Activated naive CD8-positive, alpha-beta T cell treated with anti-CD3 and anti-CD28 coated beads for 36 hours (primary cell): Measurements from ENCODE around the gene AHSG. TPM values are rescaled to one million over a fixed set of nuclear protein-coding genes. Genes with fewer than 3 reads are reported as not detected.
"Not testable (repeated sequence)": the region's sequence is repeated elsewhere in the genome, so short reads cannot be mapped to it uniquely, and the experiment has no call there.

Experiments used
- DNase-seq: peaks from one replicate; pipeline ENCODE4 v3.0.0; 2021
- H3K27ac Mint-ChIP-seq: one replicate; pipeline ENCODE4 v1.8.0; 2022; ENCODE audit warnings: mild to moderate bottlenecking, moderate library complexity, mixed read lengths
- H3K27me3 Mint-ChIP-seq: one replicate; pipeline ENCODE4 v1.8.0; 2022; ENCODE audit warnings: mild to moderate bottlenecking, mixed read lengths
- H3K36me3 Mint-ChIP-seq: one replicate; pipeline ENCODE4 v1.8.0; 2021; ENCODE audit warnings: mild to moderate bottlenecking, mixed read lengths
- H3K4me1 Mint-ChIP-seq: one replicate; pipeline ENCODE4 v1.8.0; 2021; ENCODE audit warnings: mixed read lengths
- H3K4me3 Mint-ChIP-seq: one replicate; pipeline ENCODE4 v1.8.0; 2022; ENCODE audit warnings: mild to moderate bottlenecking, moderate library complexity, mixed read lengths
- H3K9me3 Mint-ChIP-seq: one replicate; pipeline ENCODE4 v1.8.0; 2022; ENCODE audit warnings: mixed read lengths
- total RNA-seq, 2 experiments: library from RNA; stranded (reverse); gene quantifications; one replicate each; pipeline ENCODE4 v1.2.3, GENCODE V29; 2021

Gene AHSG
- total RNA-seq, 2 experiments from 2014 or later, result not detected

DNA sequence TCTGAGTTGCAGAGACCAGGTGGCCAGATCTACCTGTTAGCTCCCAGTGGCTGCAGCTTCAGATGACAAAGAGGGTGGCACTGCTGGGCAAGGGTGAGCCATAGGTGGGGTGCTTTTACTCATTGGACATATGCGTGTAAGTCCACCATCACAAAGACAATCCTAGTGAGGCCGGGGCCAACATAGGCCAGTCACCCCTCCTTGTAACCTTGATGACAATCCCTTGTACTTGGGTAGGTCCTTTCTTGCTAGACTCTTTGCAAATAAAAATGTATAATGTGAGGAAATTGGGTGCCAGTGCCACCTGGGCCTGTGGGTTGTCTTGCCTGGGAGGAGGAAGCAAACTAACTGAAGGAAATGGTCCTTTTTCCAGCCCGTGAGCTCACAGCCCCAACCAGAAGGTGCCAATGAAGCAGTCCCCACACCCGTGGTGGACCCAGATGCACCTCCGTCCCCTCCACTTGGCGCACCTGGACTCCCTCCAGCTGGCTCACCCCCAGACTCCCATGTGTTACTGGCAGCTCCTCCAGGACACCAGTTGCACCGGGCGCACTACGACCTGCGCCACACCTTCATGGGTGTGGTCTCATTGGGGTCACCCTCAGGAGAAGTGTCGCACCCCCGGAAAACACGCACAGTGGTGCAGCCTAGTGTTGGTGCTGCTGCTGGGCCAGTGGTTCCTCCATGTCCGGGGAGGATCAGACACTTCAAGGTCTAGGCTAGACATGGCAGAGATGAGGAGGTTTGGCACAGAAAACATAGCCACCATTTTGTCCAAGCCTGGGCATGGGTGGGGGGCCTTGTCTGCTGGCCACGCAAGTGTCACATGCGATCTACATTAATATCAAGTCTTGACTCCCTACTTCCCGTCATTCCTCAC lies 7.6 kb downstream of the AHSG start:
- peaks cover 13% of the 10 kb centered on the region for H3K4me1 Mint-ChIP-seq

DNA sequence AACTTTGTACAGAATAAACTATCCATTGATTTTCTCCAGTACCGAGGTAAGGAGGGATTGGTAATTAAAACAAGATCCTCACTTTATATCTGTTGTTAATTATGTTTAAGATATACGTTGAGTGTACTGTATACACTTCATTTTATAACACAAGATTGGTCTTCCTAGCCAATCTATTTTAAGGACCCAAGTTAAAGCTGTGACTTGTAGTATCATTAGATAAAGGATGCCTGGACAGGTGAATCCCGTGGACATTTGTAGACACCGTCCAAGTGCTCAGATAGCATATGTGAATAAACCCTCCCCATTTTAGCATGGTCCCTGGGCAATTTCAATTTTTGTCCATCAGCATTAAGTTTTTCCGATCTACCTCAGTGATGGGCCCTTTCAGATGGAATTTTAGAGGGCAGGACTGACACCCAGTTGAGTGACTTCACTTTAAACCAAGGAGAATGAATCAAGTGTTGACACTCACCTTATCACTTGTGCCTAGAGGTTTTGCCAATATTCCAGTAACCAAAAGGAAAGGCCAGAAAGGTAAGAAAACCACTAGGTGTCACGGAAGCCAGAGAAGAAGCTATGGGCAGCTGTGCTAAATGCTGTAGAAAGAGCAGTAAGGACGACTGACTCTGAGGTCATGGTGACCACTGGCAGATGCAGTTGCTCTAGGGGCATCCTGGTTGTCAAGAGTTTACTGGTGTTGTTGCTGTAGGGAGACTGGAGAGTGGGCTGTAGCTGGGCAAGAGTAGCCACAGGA lies 9.2 kb downstream of the AHSG start:
- Mint-ChIP-seq H3K27me3 (peaks cover 24% of the 10 kb centered on the region), H3K4me1 (peaks cover 5% of the 10 kb centered on the region), H3K4me3 (no peak overlapping the region), H3K27ac (no peak overlapping the region), H3K9me3 (no peaks in the 10 kb centered on the region), H3K36me3 (no peaks in the 10 kb centered on the region)
- DNase-seq, result no peak

More for the DNA sequence above, 7.6 kb downstream of the AHSG start:
- Mint-ChIP-seq H3K36me3 (no peaks in the 10 kb centered on the region), H3K27me3 (peaks cover 24% of the 10 kb centered on the region), H3K4me3 (no peak overlapping the region), H3K9me3 (no peaks in the 10 kb centered on the region), H3K27ac (no peak overlapping the region)
- DNase-seq, result no peak

DNA sequence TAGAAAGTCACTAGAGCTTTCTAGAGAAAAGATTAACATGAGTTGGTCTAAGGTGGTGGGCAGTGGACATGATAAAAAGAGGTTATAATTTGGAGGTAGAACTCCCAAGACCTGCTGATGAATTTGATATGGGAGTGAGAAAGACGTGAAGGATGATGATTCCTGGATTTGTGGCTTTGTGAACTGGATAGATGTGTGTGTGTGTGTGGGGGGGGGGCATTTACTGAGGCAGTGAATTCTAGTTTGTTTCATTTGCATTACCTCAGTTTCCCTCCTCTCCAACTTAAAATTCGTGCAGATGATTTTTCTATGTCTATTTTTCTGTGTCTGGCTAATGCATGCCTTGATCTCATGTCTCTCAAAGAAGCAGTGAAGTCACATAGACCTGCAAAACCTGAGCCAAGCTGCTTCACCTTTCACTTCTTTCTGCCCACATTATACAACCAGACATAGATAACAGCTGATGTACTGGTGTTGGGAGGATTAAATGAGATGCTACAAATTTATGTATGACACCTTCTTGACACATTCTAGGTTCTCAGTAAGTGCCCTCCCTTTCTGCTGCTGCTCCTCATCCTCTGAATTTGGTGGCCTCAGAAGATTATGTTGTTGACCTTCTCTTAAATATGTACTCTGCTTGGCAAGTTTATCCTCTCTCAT lies 9.9 kb downstream of the AHSG start:
- Mint-ChIP-seq H3K27me3 (peaks cover 16% of the 10 kb centered on the region), H3K4me3 (no peak overlapping the region), H3K9me3 (no peaks in the 10 kb centered on the region), H3K27ac (no peak overlapping the region), H3K4me1 (no peaks in the 10 kb centered on the region), H3K36me3 (no peaks in the 10 kb centered on the region)
- no peak for DNase-seq

DNA sequence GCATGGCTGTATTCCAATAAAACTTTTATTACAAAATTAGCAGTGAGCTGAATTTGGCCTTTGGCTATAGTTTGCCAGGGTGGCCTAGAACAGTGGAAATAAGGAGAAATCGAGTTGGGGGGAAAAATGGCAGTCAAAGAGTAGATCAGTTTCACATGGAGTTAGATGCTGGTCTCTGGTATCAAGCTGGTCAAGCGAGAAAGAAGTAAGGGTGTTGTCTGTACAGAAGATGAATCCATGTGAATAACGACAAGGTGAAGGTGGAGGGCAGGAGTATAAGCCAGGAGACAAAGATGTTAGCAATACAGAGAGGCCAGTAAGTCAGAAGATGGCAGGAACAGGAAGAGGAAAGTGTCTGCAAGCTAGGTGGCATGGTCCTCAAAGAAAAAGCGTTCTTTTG lies 11.7 kb downstream of the AHSG start:
- H3K27me3 Mint-ChIP-seq, result peaks cover 5% of the 10 kb centered on the region
- no peak for DNase-seq
- no peak overlapping the region for H3K27ac Mint-ChIP-seq
- no peak overlapping the region for H3K4me3 Mint-ChIP-seq
- no peaks in the 10 kb centered on the region for H3K9me3 Mint-ChIP-seq
- H3K36me3 Mint-ChIP-seq, result no peaks in the 10 kb centered on the region
- no peaks in the 10 kb centered on the region for H3K4me1 Mint-ChIP-seq

DNA sequence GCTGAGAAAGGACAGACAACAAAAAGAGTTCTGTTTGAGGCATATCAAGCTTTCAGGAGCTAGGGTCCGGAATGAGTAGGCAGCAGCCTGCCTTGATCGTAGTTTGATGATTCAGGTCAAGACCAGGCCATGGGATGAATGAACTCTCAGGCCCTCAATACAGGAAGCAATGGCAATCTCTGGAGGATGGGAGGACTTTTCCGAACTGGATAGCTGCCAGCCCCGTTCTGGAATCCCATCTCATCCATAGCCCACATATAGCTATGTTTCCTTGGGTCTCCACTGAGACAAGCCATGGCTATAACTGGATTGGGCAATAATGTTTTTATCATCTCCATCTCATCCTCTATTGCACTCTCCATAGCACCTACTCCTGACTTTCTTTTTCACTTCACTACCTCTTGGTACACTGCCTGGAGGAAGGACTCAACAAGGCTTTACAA lies 12.8 kb downstream of the AHSG start:
- no peaks in the 10 kb centered on the region for H3K4me1 Mint-ChIP-seq
- H3K36me3 Mint-ChIP-seq, result no peaks in the 10 kb centered on the region
- H3K27ac Mint-ChIP-seq, result no peak overlapping the region

DNA sequence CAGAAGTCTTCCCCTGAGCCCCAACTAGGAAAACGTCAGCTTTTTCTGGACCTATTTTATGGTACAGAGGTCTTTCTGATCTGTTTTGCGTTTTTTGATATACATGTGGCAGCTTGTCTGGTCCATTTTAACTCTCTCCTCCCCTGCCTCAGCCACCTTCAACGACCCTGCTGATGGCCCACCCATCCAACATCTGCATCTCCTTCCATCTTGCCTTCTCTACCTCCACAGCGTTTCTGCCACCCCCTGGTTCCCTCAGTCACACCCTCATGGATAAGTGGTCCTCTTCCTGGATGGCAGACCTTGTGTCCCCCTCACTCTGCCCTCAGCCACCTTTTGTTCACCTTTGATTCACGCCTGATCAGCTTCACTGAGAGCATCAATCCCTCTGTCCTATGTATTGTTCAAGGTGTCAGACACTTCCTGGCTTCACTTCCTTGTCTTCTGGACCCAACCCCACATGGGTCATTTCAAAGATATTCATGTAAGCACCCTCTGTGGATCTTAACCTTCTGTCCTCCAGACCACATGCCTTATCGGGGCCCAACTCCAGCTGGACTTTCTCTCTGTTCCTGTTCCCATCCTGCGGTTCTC lies 13.5 kb downstream of the AHSG start:
- DNase-seq, result no peak
- no peaks in the 10 kb centered on the region for H3K36me3 Mint-ChIP-seq
- no peak overlapping the region for H3K27ac Mint-ChIP-seq
- no peak overlapping the region for H3K4me3 Mint-ChIP-seq
- no peaks in the 10 kb centered on the region for H3K4me1 Mint-ChIP-seq
- H3K27me3 Mint-ChIP-seq, result peaks cover 15% of the 10 kb centered on the region
- no peaks in the 10 kb centered on the region for H3K9me3 Mint-ChIP-seq

More for the DNA sequence above, 12.8 kb downstream of the AHSG start:
- H3K4me3 Mint-ChIP-seq, result no peak overlapping the region
- no peaks in the 10 kb centered on the region for H3K9me3 Mint-ChIP-seq
- H3K27me3 Mint-ChIP-seq, result peaks cover 9% of the 10 kb centered on the region
- no peak for DNase-seq

DNA sequence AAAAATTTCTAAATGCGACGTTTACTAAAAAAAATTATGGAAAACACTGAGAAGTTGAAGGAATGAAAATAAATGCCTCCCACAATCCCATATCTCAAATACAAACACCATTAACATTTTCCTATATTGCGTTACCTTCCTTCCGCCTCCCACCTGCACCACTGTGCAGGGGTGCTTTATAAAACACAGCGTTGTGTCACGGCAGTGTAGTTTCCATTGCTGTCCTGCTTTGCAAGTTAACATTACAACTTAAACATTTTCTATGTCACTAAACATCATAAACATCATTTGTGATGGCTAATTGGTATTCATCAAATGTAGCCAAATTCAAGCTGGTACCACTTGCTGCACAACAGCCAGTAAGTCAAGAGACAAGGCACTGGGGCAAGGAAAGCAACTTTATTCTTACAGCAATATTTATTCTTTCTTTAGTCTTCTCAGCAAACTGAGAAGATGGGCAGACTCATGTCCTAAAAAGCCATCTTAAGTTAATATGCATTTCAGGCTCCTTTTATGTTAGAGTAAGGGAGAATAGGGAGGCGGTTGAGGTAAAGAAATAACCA lies 15.1 kb downstream of the AHSG start:
- no peak for DNase-seq
- peaks cover 10% of the 10 kb centered on the region for H3K27me3 Mint-ChIP-seq
- H3K27ac Mint-ChIP-seq, result no peak overlapping the region
- H3K9me3 Mint-ChIP-seq, result no peaks in the 10 kb centered on the region
- no peaks in the 10 kb centered on the region for H3K36me3 Mint-ChIP-seq
- no peak overlapping the region for H3K4me3 Mint-ChIP-seq
- no peaks in the 10 kb centered on the region for H3K4me1 Mint-ChIP-seq

DNA sequence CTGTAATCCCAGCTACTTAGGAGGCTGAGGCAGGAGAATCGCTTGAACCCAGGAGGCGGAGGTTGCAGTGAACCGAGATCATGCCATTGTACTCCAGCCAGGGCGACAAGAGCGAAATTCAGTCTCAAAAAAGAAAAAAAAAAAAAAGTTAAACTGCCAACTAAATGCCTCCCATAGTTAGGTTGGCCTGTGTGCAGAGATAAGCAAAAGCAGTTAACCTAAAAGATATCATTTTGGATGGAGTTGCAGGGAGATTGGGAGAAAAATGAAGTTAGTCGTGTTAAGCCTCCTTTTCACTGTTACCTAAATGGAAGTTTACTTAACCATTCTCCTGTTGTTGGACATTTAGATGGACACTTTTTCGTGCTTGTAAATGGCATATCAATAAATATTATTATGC lies 15.9 kb downstream of the AHSG start:
- Mint-ChIP-seq H3K36me3 (no peaks in the 10 kb centered on the region), H3K4me1 (no peaks in the 10 kb centered on the region), H3K27me3 (peaks cover 10% of the 10 kb centered on the region), H3K4me3 (no peak overlapping the region), H3K9me3 (no peaks in the 10 kb centered on the region), H3K27ac (no peak overlapping the region)
- DNase-seq, result no peak

DNA sequence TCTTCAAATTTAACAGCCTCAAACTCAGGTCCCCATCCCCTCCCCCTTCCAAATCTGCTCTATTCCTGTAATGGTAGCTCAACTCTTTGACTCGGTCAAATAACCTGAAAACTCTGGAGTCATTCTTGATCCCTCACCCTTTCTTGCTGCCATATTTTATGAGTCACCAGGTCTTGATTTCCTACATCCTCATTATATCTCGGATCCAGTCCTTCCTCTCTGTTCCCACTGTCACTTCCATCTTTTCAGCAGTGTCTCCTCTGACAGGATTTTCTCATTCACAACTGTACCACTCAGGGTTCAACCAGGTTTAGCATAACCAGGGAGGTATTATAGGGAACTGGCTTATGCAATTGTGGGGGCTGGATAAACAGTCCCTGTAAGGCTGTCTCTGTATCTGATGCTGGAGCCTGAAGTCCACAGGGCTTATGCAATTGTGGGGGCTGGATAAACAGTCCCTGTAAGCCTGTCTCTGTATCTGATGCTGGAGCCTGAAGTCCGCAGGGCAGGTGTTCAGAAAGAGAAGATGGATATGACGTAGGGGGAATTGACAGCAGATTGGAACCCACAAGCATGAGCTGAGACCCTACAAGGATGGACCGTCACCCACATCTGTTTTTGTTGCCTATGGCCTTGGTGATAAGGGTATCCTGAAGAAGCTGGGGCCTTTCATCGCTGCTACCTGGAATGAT lies 18.2 kb downstream of the AHSG start:
- no peaks in the 10 kb centered on the region for H3K36me3 Mint-ChIP-seq
- no peaks in the 10 kb centered on the region for H3K9me3 Mint-ChIP-seq
- DNase-seq, result no peak
- H3K27ac Mint-ChIP-seq, result no peak overlapping the region
- H3K4me1 Mint-ChIP-seq, result no peaks in the 10 kb centered on the region
- no peak overlapping the region for H3K4me3 Mint-ChIP-seq
- peaks cover 10% of the 10 kb centered on the region for H3K27me3 Mint-ChIP-seq

DNA sequence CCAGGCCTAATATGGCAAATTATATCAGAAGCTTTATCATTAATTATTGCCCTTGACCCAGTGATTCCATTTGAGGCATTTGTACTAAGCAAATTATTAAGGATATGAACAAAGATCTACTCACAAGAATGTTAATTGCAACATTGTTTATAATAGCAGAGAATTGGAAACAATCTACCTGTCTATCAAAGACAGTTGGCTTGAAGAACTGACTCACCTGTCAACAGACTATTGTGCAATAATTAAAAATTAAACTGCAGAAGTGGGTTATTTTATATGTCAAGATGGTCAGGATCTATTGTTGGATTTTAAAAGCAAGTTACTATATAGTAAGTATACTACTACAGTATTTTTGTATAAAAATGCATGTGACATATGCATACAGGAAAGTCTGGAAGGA lies 20.6 kb downstream of the AHSG start:
- H3K9me3 Mint-ChIP-seq, result no peaks in the 10 kb centered on the region
- H3K27ac Mint-ChIP-seq, result no peak overlapping the region
- H3K4me1 Mint-ChIP-seq, result no peaks in the 10 kb centered on the region
- no peak for DNase-seq
- H3K4me3 Mint-ChIP-seq, result no peak overlapping the region
- H3K36me3 Mint-ChIP-seq, result no peaks in the 10 kb centered on the region
- H3K27me3 Mint-ChIP-seq, result peaks cover 10% of the 10 kb centered on the region

DNA sequence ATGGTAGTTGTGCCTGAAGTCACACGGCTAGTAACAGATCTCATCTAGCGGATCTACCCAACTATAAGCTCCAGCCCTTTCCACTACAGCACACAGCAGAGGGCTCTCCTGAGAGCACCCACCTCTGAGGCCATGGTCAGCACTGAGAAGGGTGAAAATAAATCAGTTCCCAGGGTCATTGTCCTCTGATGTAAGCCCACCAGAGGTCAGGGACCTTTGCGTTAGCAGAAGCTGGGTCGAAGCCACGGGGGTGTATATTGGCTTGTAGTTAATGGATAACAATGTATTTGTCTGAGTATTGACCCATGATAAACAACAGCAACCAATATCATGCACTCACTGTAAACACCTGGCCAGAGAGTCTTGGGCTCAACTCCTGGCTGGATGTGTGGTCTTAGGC lies 21.3 kb downstream of the AHSG start:
- not testable (repeated sequence) for DNase-seq, H3K36me3 Mint-ChIP-seq, H3K9me3 Mint-ChIP-seq, H3K4me3 Mint-ChIP-seq, H3K4me1 Mint-ChIP-seq, H3K27ac Mint-ChIP-seq
- H3K27me3 Mint-ChIP-seq, result peaks cover 10% of the 10 kb centered on the region

DNA sequence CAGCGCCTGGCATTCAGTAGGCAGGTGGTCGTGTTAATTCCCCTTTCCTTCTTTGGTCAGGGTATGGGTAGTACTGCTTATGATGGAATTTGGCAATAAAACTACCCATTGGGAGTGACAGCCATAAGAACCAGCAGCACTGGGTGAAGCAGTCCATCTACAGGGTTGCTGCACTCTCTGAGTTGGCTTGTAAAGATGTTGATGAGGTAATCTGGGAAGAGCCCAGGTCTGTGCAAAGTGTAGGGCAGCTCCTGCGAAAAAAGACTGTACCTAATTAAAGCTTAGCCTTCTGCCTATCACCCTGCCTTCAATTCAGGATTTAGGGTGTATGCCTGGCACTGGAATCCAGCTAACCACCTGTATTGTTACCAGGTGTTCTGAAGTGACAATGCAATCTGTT lies 22.7 kb downstream of the AHSG start:
- DNase-seq, result no peak
- Mint-ChIP-seq H3K4me1 (no peaks in the 10 kb centered on the region), H3K9me3 (no peaks in the 10 kb centered on the region), H3K4me3 (no peak overlapping the region), H3K27me3 (peaks cover 6% of the 10 kb centered on the region), H3K27ac (no peak overlapping the region), H3K36me3 (no peaks in the 10 kb centered on the region)

DNA sequence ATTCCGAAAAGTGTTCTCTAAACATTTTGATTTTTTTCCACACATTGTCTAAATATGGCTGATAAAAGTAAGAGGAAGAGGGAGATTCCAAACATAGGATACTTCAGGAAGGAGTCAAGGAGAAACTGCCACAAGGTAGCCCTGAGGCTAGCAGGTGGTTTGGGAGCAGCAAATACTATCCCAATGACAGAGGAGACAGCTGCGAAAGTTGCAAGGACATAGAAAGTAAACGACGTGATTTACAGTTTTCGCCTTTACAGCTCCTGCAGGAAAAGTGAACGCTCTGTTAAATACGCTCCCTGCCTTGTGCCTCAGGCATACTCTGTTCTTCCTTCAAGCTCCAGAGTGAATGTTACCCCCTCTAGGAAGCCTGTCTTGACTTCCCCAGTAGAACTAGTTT lies 23.7 kb downstream of the AHSG start:
- Mint-ChIP-seq H3K27ac (no peak overlapping the region), H3K4me3 (no peak overlapping the region), H3K27me3 (no peaks in the 10 kb centered on the region), H3K4me1 (no peaks in the 10 kb centered on the region), H3K9me3 (no peaks in the 10 kb centered on the region), H3K36me3 (no peaks in the 10 kb centered on the region)
- DNase-seq, result no peak

DNA sequence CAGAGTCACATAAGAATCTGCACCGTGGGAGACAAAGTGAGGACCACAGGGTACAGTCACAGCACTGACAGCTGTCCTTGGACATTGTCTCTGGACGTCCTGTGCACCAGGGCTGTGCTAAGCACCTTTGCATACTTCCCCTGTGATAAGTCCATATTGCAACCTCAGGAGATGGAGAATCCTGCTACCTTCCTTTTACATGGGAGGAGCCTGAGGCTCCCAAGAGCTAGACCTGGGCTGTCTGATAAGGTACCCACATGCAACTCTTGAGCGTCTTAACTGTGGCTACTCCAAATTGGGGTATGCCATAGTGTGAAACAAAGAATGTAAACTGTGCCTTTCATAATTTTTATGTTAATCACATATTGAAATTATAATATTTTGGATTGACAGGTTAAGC lies 24.8 kb downstream of the AHSG start:
- no peak for DNase-seq
- Mint-ChIP-seq H3K36me3 (no peaks in the 10 kb centered on the region), H3K4me3 (no peak overlapping the region), H3K27ac (no peak overlapping the region), H3K4me1 (peaks cover 5% of the 10 kb centered on the region), H3K9me3 (no peaks in the 10 kb centered on the region), H3K27me3 (no peaks in the 10 kb centered on the region)
